ENCODE data around the gene PPHLN1.
"Not testable (repeated sequence)": the region's sequence is repeated elsewhere in the genome, so short reads cannot be mapped to it uniquely, and the experiment has no call there.

The PPHLN1 gene

DNA sequence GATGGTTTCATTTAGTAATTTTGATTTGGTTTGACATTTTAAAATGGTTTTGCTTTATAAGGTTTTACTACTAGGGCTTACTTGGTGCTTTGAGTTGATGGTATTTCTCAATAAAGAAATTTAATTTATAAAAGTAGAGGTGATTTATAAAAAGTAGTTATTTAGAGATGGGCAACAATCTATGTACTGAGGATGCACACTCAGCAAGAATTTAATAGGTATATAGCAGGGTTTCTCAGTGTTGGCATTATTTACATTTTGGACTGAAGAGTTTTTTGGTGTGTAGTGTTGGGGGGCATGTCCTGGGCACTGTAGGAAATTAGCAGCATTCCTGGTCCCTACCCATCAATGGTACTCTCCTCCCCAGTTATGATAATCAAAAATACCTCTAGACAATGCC is 47.7 kb downstream of the PPHLN1 start:
- Histone ChIP-seq H3K9me3 (ENCODE audit: control insufficient read depth, low read length) (no peaks in the 10 kb centered on the region), H3K27me3 (replicated peaks; ENCODE audit: control insufficient read depth, insufficient read depth, low read length) (no peaks in the 10 kb centered on the region), H3K9ac (ENCODE audit: low read length) (no peak overlapping the region), H3K4me1 (ENCODE audit: control insufficient read depth, insufficient read depth, low read length) (no peaks in the 10 kb centered on the region), H3K4me3 (ENCODE audit: low read length) (no peak overlapping the region), H3K36me3 (ENCODE audit: control insufficient read depth, insufficient read depth, low read length, severe bottlenecking) (peaks cover 16% of the 10 kb centered on the region)
- no peak for DNase-seq (ENCODE audit: low read depth)

GRCh38 chr12:42380733-42381132 is 54.8 kb downstream of the PPHLN1 start:
- no peaks in the 10 kb centered on the region for H3K9me3 ChIP-seq (ENCODE audit: control insufficient read depth, low read length)
- no peak overlapping the region for H3K4me3 ChIP-seq (ENCODE audit: low read length)
- H3K9ac ChIP-seq (ENCODE audit: low read length), result no peak overlapping the region
- DNase-seq (ENCODE audit: low read depth), result no peak
- H3K4me1 ChIP-seq (ENCODE audit: control insufficient read depth, insufficient read depth, low read length), result peaks cover 16% of the 10 kb centered on the region
- no peaks in the 10 kb centered on the region for H3K27me3 ChIP-seq (replicated peaks; ENCODE audit: control insufficient read depth, insufficient read depth, low read length)
- peaks cover 9% of the 10 kb centered on the region for H3K36me3 ChIP-seq (ENCODE audit: control insufficient read depth, insufficient read depth, low read length, severe bottlenecking)

DNA sequence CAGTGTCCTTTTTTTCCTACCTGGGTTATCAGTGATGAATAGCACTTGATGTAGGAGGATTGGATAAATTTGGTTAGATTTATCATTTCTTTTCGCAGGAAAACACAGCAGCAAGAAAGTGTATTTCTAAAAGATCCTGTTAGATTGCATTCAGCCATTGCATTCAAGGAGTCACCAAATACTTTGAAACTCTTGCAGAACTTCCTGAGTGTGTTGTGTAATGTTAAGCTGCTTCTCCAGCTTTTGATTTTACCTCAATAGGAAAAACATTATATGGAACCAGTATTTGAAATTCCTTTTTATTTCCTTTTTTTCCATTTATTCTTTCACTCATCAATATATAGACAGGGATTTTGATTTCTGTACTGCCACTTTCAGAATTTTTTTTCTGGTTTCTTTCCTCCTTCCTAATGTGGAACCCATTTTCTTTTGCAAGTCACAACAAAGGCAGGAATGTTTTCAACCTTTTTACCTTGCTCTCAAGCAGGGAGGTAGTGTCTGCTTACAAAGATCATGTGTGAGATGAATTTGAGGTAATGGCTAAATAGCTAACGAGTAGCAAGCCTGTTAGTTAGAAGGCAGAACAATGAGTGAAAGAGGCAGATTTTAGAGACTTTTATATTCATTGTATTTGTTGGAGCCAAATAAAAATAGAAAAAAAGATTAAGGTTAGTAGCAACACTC is 56.2 kb downstream of the PPHLN1 start:
- Histone ChIP-seq H3K4me1 (ENCODE audit: control insufficient read depth, insufficient read depth, low read length) (peaks cover 16% of the 10 kb centered on the region), H3K36me3 (ENCODE audit: control insufficient read depth, insufficient read depth, low read length, severe bottlenecking) (no peaks in the 10 kb centered on the region), H3K4me3 (ENCODE audit: low read length) (no peak overlapping the region), H3K27me3 (replicated peaks; ENCODE audit: control insufficient read depth, insufficient read depth, low read length) (no peaks in the 10 kb centered on the region), H3K9me3 (ENCODE audit: control insufficient read depth, low read length) (no peaks in the 10 kb centered on the region), H3K9ac (ENCODE audit: low read length) (no peak overlapping the region)
- DNase-seq (ENCODE audit: low read depth), result peak; percentile 77

- DNase-seq (ENCODE audit: low read depth), result no peak
- Histone ChIP-seq H3K4me1 (ENCODE audit: control insufficient read depth, insufficient read depth, low read length) (peaks cover 16% of the 10 kb centered on the region), H3K36me3 (ENCODE audit: control insufficient read depth, insufficient read depth, low read length, severe bottlenecking) (peaks cover 15% of the 10 kb centered on the region), H3K27me3 (replicated peaks; ENCODE audit: control insufficient read depth, insufficient read depth, low read length) (no peaks in the 10 kb centered on the region), H3K9me3 (ENCODE audit: control insufficient read depth, low read length) (no peaks in the 10 kb centered on the region), H3K4me3 (ENCODE audit: low read length) (no peak overlapping the region), H3K9ac (ENCODE audit: low read length) (no peak overlapping the region)
Measured at GRCh38 chr12:42385326-42385841, 59.4 kb downstream of the PPHLN1 start.

GRCh38 chr12:42386308-42386707 is 60.3 kb downstream of the PPHLN1 start:
- H3K9me3 ChIP-seq (ENCODE audit: control insufficient read depth, low read length), result no peaks in the 10 kb centered on the region
- H3K27me3 ChIP-seq (replicated peaks; ENCODE audit: control insufficient read depth, insufficient read depth, low read length), result no peaks in the 10 kb centered on the region
- peaks cover 15% of the 10 kb centered on the region for H3K36me3 ChIP-seq (ENCODE audit: control insufficient read depth, insufficient read depth, low read length, severe bottlenecking)
- H3K4me3 ChIP-seq (ENCODE audit: low read length), result no peak overlapping the region
- DNase-seq (ENCODE audit: low read depth), result no peak
- H3K4me1 ChIP-seq (ENCODE audit: control insufficient read depth, insufficient read depth, low read length), result peaks cover 10% of the 10 kb centered on the region
- H3K9ac ChIP-seq (ENCODE audit: low read length), result no peak overlapping the region

- H3K4me1 ChIP-seq (ENCODE audit: control insufficient read depth, insufficient read depth, low read length); DNase-seq (ENCODE audit: low read depth); H3K9me3 ChIP-seq (ENCODE audit: control insufficient read depth, low read length); H3K27me3 ChIP-seq (replicated peaks; ENCODE audit: control insufficient read depth, insufficient read depth, low read length); H3K9ac ChIP-seq (ENCODE audit: low read length); H3K4me3 ChIP-seq (ENCODE audit: low read length): not testable (repeated sequence)
- peaks cover 15% of the 10 kb centered on the region for H3K36me3 ChIP-seq (ENCODE audit: control insufficient read depth, insufficient read depth, low read length, severe bottlenecking)
Measured at GRCh38 chr12:42388086-42388485, 62.1 kb downstream of the PPHLN1 start.

GRCh38 chr12:42394429-42394828 is 68.5 kb downstream of the PPHLN1 start:
- no peaks in the 10 kb centered on the region for H3K27me3 ChIP-seq (replicated peaks; ENCODE audit: control insufficient read depth, insufficient read depth, low read length)
- DNase-seq (ENCODE audit: low read depth), result no peak
- H3K4me1 ChIP-seq (ENCODE audit: control insufficient read depth, insufficient read depth, low read length), result no peaks in the 10 kb centered on the region
- no peaks in the 10 kb centered on the region for H3K9me3 ChIP-seq (ENCODE audit: control insufficient read depth, low read length)
- no peak overlapping the region for H3K9ac ChIP-seq (ENCODE audit: low read length)
- H3K36me3 ChIP-seq (ENCODE audit: control insufficient read depth, insufficient read depth, low read length, severe bottlenecking), result peaks cover 16% of the 10 kb centered on the region
- no peak overlapping the region for H3K4me3 ChIP-seq (ENCODE audit: low read length)

DNA sequence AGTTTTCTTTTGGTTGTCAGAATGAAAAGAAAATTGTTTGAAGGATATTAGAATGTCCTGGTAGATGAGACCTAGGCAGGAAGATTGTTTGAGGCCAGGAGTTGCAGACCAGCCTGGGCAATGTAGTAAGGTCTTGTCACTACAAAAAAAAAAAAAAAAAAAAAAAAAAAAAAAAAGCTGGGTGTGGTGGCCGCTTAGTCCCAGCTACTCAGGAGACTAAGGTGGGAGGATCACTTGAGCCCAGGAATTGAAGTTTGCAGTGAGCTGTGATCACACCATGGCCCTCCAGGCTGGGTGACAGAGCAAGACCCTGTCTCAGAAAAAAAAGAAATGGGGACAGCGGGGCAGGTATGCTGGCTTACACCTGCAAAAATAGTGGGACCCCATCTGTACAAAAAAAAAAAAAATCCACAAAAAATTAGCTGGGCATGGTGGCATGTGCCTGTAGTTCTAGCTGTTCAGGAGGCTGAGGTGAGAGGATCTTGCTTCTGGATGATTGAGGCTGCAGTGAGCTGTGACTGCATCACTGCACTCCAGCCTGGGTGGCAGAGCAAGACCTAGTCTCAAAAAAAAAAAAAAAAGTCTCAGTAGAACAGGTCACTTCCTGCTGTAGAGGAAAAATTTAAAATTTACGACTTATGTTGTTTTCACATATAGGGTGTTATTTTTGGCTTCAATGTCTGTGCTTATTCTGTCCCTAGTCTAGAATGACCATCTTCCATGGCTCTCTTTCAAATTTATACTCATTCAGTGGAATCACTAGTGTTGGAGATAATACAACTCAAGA is 70.7 kb downstream of the PPHLN1 start:
- no peaks in the 10 kb centered on the region for H3K9me3 ChIP-seq (ENCODE audit: control insufficient read depth, low read length)
- peaks cover 35% of the 10 kb centered on the region for H3K36me3 ChIP-seq (ENCODE audit: control insufficient read depth, insufficient read depth, low read length, severe bottlenecking)
- no peaks in the 10 kb centered on the region for H3K27me3 ChIP-seq (replicated peaks; ENCODE audit: control insufficient read depth, insufficient read depth, low read length)
- no peak for DNase-seq (ENCODE audit: low read depth)
- no peaks in the 10 kb centered on the region for H3K4me1 ChIP-seq (ENCODE audit: control insufficient read depth, insufficient read depth, low read length)
- H3K9ac ChIP-seq (ENCODE audit: low read length), result no peak overlapping the region
- no peak overlapping the region for H3K4me3 ChIP-seq (ENCODE audit: low read length)

DNA sequence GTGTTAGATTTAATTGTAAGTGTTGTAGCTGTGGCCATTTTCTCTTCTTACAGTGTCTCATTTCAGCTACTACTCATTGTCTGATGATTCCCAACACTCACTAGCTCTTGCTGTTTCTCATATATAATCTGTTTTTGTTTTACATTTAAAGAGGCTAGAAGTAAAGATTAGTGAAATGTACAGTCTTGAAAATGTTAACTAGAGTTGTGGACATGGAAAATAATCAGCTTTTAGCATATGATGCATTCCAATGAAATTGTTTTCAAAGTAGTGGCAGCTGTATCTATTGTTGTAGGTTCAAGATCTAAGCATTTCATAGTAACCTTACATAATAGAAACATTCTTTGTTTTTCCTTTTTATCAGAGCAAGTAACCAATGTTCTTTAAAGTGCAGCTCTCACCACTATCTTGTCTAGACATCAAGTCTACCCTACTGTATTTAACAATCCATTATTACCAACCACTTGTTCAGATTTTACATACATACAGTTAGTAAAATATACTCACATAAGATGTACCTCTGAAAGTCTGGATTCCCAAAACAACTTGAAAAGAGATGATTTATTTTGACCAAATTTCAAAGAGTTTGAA is 76.9 kb downstream of the PPHLN1 start:
- no peak for DNase-seq (ENCODE audit: low read depth)
- H3K9me3 ChIP-seq (ENCODE audit: control insufficient read depth, low read length), result no peaks in the 10 kb centered on the region
- no peak overlapping the region for H3K4me3 ChIP-seq (ENCODE audit: low read length)
- no peaks in the 10 kb centered on the region for H3K27me3 ChIP-seq (replicated peaks; ENCODE audit: control insufficient read depth, insufficient read depth, low read length)
- H3K9ac ChIP-seq (ENCODE audit: low read length), result no peak overlapping the region
- no peaks in the 10 kb centered on the region for H3K4me1 ChIP-seq (ENCODE audit: control insufficient read depth, insufficient read depth, low read length)
- peaks cover 51% of the 10 kb centered on the region for H3K36me3 ChIP-seq (ENCODE audit: control insufficient read depth, insufficient read depth, low read length, severe bottlenecking)

DNA sequence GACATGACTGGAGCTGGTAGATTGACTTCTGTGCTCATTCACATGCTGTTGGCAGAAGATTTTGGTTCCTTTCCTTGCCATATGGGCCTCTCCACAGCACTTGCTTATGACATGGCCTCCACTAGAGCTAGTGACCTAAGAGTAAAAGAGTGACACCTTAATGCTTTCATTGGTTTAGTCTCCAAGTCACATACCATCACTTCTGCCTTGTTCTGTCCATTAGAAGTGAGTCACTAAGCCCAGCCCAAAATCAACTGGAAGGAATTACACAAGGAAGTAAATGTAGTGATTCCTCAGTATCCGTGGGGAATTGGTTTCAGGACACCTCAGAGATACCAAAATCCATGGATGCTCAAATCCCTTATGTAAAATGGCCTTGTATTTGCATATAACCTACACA is 81.3 kb downstream of the PPHLN1 start:
- Histone ChIP-seq H3K36me3 (ENCODE audit: control insufficient read depth, insufficient read depth, low read length, severe bottlenecking) (peaks cover 14% of the 10 kb centered on the region), H3K4me3 (ENCODE audit: low read length) (no peak overlapping the region), H3K9ac (ENCODE audit: low read length) (no peak overlapping the region), H3K4me1 (ENCODE audit: control insufficient read depth, insufficient read depth, low read length) (no peaks in the 10 kb centered on the region), H3K27me3 (replicated peaks; ENCODE audit: control insufficient read depth, insufficient read depth, low read length) (no peaks in the 10 kb centered on the region), H3K9me3 (ENCODE audit: control insufficient read depth, low read length) (no peaks in the 10 kb centered on the region)
- no peak for DNase-seq (ENCODE audit: low read depth)

GRCh38 chr12:42409471-42409870 is 83.5 kb downstream of the PPHLN1 start:
- no peak for DNase-seq (ENCODE audit: low read depth)
- H3K27me3 ChIP-seq (replicated peaks; ENCODE audit: control insufficient read depth, insufficient read depth, low read length), result no peaks in the 10 kb centered on the region
- no peak overlapping the region for H3K4me3 ChIP-seq (ENCODE audit: low read length)
- H3K9me3 ChIP-seq (ENCODE audit: control insufficient read depth, low read length), result no peaks in the 10 kb centered on the region
- H3K36me3 ChIP-seq (ENCODE audit: control insufficient read depth, insufficient read depth, low read length, severe bottlenecking), result peaks cover 4% of the 10 kb centered on the region
- no peaks in the 10 kb centered on the region for H3K4me1 ChIP-seq (ENCODE audit: control insufficient read depth, insufficient read depth, low read length)
- no peak overlapping the region for H3K9ac ChIP-seq (ENCODE audit: low read length)

All from adipocyte (in vitro differentiated cells).